ENCODE results near the gene NUP210L. TPM values are rescaled to one million over a fixed set of nuclear protein-coding genes. Genes with fewer than 3 reads are reported as not detected.

Gene NUP210L
- total RNA-seq, 2 experiments from 2014 or later, result 0.04 to 0.05 TPM

DNA sequence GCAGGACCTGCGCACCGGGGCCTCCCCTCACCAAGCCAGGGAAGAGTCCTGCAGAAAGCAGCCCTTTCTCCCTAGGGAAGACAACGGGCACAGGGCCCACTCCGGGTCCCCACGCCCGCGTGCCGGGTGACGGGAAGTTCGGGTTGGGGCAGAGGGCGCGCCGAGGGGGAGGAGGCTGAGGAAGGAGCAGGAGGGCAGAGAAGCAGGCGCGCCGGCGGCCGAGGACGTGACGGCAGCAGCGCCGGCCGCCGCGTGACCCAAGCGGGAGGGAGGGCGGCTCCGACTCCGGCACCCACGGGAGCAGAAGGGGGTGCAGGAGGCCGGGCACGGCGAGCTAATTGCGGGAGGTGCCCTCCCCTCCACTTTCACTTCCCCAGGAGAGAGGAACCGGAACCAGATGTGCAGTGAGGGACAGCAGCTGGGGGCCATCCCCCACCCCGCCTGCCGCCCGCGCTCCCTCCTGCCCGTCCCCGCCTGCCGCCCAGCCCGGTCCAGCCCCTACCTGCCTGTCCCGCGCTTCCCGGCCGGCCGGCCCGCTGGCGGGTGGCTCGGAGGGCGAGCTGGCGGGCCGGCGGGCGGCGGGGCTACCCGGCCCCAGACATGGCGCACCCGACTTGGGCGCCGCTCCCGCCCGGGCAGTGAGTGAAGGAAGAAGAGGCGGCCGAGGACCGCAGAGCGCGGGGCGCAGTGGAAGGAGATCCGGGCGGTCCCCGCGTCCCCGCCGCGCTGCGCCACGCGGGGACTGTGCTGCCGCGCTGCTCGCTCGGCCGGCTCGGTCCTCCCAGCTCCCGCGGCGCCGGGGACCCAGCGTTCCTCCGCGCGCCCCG is 208.9 kb downstream of the NUP210L start:
- Mint-ChIP-seq H3K36me3 (ENCODE audit: low read depth) (peaks cover 42% of the 10 kb centered on the region), H3K27me3 (no peaks in the 10 kb centered on the region), H3K27ac (peak overlapping the region; percentile 96), H3K9me3 (ENCODE audit: low read depth) (no peaks in the 10 kb centered on the region), H3K4me1 (peaks cover 24% of the 10 kb centered on the region), H3K4me3 (peak overlapping the region; percentile 88)
- intact Hi-C loops (cut with DNase I, micrococcal nuclease), result loop anchor here (1.0 to 5.0 kb wide), 13 partner anchors 11 to 435 kb away; partner anchors contain the start of genes RAB13 (in 2 of the 2), CRTC2 (in 1 of the 2), ILF2 (in 1 of the 2) and RPS27 (in 1 of the 2)
- ChIA-PET POLR2A (interaction anchor here (0.6 to 3.6 kb wide), 9 partner anchors 9 to 429 kb away, joined by 3 to 24 read pairs (median 5); partner anchors contain the start of genes CHTOP, CREB3L4, GATAD2B and RPS27), CTCF (interaction anchor here (0.8 to 4.1 kb wide), 14 partner anchors 10 to 148 kb away, joined by 3 to 28 read pairs (median 7); partner anchors contain the start of genes CREB3L4, RAB13 and SLC39A1)
- DNase-seq, result peak; percentile 84
- ATAC-seq, result peak; percentile 52

DNA sequence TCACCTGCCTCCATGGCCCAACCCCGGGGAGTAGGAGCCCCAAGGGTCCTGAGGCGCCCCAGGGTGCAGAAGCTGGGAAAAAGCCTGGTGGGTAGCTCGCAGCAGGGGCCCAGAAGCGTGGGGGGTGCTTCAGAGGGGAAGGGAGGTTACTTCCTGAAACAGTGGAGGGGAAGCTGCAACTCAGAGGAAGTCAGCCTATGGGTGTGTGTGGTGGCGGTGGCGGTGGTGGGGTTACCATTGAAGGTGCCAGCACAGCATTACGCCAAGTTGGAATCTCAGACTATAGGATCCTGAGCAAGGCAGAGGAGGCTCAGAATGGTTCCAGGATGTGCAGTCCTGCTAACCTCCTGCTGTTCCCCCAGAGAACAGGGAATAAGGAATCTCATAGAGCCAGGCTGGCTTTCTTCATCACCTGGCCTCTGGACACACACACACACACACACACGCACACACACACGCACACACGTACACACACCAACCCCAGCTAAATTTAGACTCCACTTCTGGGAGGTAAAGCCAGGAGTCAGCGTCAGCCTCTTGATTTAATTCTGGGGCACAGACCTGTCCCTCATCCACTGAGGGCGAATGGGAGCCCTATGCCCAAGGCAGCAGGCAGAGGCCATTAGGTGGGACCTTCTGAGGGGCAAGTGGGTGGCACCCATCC is 209.6 kb downstream of the NUP210L start:
- ChIA-PET CTCF (interaction anchor here (0.6 to 4.1 kb wide), 9 partner anchors 11 to 148 kb away, joined by 3 to 28 read pairs (median 12); partner anchors contain the start of genes CREB3L4, RAB13 and SLC39A1), POLR2A (interaction anchor here (0.5 to 3.6 kb wide), 10 partner anchors 9 to 198 kb away, joined by 3 to 24 read pairs (median 6); partner anchors contain the start of genes CREB3L4, GATAD2B, RAB13 and RPS27)
- intact Hi-C loops (cut with DNase I, micrococcal nuclease), result loop anchor here (1.0 to 5.0 kb wide), 3 partner anchors 12 to 275 kb away; partner anchors contain the start of genes RAB13 (in 1 of the 2) and UBAP2L (in 1 of the 2)
- Mint-ChIP-seq H3K4me1 (peaks cover 24% of the 10 kb centered on the region), H3K9me3 (ENCODE audit: low read depth) (no peaks in the 10 kb centered on the region), H3K27me3 (no peaks in the 10 kb centered on the region), H3K36me3 (ENCODE audit: low read depth) (peaks cover 41% of the 10 kb centered on the region), H3K27ac (peak overlapping the region; percentile 96), H3K4me3 (peak overlapping the region; percentile 88)
- ATAC-seq, result peak; percentile 62
- peak; percentile 87 for DNase-seq

DNA sequence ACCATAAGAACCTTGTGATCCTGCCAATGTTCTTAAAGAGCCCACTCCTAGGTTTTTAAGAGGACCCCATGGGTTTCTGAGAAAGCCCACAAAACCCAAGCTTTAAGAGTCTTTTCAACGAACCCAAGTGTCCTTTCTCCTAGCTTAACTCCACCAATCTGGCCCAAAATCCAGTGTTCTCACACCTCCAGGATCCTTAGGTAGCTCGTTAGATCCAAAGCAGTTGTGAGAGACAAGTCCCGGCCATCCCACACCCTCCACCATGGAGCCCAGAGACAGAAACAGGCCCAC is 210.1 kb downstream of the NUP210L start:
- no peaks in the 10 kb centered on the region for H3K27me3 Mint-ChIP-seq
- peak overlapping the region; percentile 88 for H3K4me3 Mint-ChIP-seq
- no peak for DNase-seq
- CTCF ChIA-PET, result interaction anchor here (0.6 to 4.1 kb wide), 12 partner anchors 18 to 1833 kb away, joined by 3 to 28 read pairs (median 5); partner anchors contain the start of genes CREB3L4, RAB13 and SLC39A1
- intact Hi-C loops (cut with DNase I, micrococcal nuclease), result loop anchor here (1.0 to 5.0 kb wide), 4 partner anchors 13 to 276 kb away; partner anchors contain the start of genes RAB13 (in 1 of the 2) and UBAP2L (in 1 of the 2)
- H3K27ac Mint-ChIP-seq, result peak overlapping the region; percentile 96
- no peak for ATAC-seq
- H3K36me3 Mint-ChIP-seq (ENCODE audit: low read depth), result peaks cover 41% of the 10 kb centered on the region
- POLR2A ChIA-PET, result interaction anchor here (0.5 to 3.6 kb wide), 9 partner anchors 10 to 198 kb away, joined by 3 to 24 read pairs (median 6); partner anchors contain the start of genes CREB3L4, GATAD2B, RAB13 and RPS27
- no peaks in the 10 kb centered on the region for H3K9me3 Mint-ChIP-seq (ENCODE audit: low read depth)
- peaks cover 24% of the 10 kb centered on the region for H3K4me1 Mint-ChIP-seq

DNA sequence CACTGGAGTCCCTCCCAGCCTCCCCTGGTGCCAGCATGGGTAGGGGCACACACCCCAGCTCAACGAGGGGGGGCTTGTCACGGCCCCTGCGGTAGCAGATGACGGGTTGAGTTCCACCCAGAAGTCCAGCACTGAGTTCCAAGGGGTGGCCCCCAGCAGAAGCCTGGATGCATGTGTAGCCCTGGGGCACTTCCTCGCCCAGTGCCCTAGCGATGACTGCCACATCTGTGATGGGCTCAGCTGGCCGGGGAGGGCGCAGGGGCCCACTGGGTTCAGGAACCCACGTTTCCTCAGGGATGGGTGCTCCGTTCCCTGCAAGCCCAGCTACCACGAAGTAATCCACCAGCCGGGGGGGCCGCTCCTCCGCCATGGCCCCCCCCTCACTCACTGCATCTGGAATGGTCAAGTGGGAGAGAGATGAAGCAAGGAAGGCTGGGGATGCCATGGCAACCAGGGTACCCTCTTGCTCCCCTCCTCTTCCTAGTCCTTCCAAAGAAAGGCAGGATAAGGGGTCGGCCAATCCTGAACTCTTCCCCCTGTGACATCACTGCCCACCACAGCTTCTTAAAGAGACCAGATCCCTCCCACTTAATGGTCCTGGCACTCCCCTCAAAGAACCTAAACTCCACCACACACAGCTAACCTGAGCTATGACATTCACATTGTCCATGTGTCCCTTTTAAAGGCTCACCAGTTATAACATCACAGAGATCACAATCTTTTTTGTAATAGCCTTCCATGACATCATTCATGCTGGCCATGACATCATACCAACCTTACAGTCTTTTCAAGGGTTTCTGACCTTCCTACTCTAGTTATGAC is 210.7 kb downstream of the NUP210L start:
- peak overlapping the region; percentile 88 for H3K4me3 Mint-ChIP-seq

DNA sequence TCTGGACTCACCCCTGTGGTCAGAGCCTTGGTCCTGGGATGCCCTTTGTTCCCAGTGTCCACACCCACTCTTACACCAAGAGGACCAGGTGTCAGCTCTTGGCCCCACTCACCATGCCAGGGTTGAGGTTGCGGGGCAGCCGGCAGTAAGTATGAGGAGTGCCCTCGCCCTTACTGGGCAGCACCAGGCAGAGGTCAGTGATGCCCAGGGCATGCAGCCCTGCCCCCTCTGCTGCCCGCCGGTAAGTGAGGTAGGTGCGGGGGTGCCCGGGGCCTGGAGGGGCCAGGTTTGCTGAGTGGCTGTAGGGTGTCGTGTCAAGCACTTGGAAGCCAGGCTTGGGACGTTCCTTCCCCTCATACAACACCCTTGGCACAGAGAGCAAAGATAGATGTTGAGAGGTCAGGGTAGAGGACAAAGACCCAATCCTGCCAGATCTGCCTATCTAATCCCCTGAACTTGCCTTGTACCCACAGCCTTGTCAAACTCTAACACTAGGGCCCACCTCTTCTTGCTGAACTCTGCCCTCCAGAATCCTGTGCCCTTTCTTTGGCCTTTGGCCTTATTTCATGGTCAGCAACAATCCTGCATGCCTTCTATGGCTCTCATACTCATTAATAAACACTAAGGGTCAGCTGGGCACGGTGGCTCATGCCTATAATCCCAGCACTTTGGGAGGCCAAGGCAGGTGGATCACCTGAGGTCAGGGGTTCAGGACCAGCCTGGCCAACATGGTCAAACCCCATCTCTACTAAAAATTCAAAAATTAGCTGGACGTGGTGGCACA is 211.9 kb downstream of the NUP210L start:
- Mint-ChIP-seq H3K27ac (peak overlapping the region; percentile 34), H3K4me3 (no peak overlapping the region), H3K9me3 (ENCODE audit: low read depth) (no peaks in the 10 kb centered on the region), H3K36me3 (ENCODE audit: low read depth) (peaks cover 48% of the 10 kb centered on the region), H3K4me1 (peaks cover 24% of the 10 kb centered on the region), H3K27me3 (no peaks in the 10 kb centered on the region)
- ChIA-PET POLR2A (interaction anchor here (3.6 kb wide), 1 partner anchor 20 kb away, joined by 24 read pairs; the partner anchor contains the start of gene GATAD2B), CTCF (interaction anchor here (0.5 to 4.1 kb wide), 7 partner anchors 12 to 334 kb away, joined by 3 to 24 read pairs (median 3); no protein-coding TSS in a partner anchor)
- DNase-seq, result no peak
- intact Hi-C loops (cut with DNase I, micrococcal nuclease), result no loop called here
- no peak for ATAC-seq

More for the DNA sequence above, 210.7 kb downstream of the NUP210L start:
- H3K36me3 Mint-ChIP-seq (ENCODE audit: low read depth), result peaks cover 46% of the 10 kb centered on the region
- ATAC-seq (no peak), DNase-seq (peak; percentile 49)
- CTCF ChIA-PET, result interaction anchor here (0.6 to 4.1 kb wide), 16 partner anchors 14 to 1833 kb away, joined by 3 to 28 read pairs (median 4); partner anchors contain the start of genes CREB3L4, RAB13 and SLC39A1
- H3K4me1 Mint-ChIP-seq, result peaks cover 24% of the 10 kb centered on the region
- no peaks in the 10 kb centered on the region for H3K9me3 Mint-ChIP-seq (ENCODE audit: low read depth)
- POLR2A ChIA-PET, result interaction anchor here (0.5 to 3.6 kb wide), 8 partner anchors 10 to 199 kb away, joined by 3 to 24 read pairs (median 5); partner anchors contain the start of genes GATAD2B, RAB13, RPS27 and SLC39A1
- no peaks in the 10 kb centered on the region for H3K27me3 Mint-ChIP-seq
- H3K27ac Mint-ChIP-seq, result peak overlapping the region; percentile 96
- intact Hi-C loops (cut with DNase I, micrococcal nuclease), result loop anchor here in 1 of 2 experiments (1.0 kb wide), 1 partner anchor 21 kb away; no protein-coding TSS in a partner anchor

Small RNAs within 50 kb of the gene (microRNA-seq; reads per million reads assigned to microRNA genes)
- gene MIR190B (ENCODE audit: borderline replicate concordance) (39.1 reads per million, percentile 52 among the genes with 10 or more reads in this experiment), gene MIR5698 (ENCODE audit: borderline replicate concordance) (not detected), gene MIR6737 (ENCODE audit: borderline replicate concordance) (1.1 reads per million)

Other genes with a start within 250 kb of the NUP210L start
- 10 to 100 TPM; 57.0 to 63.9 TPM for gene GATAD2B, start 232.1 kb downstream of the NUP210L start, total RNA-seq
- gene DENND4B, start 208.4 kb downstream of the NUP210L start, total RNA-seq, result 100 to 1,000 TPM; 100 to 110 TPM
- gene CRTC2, start 196.5 kb downstream of the NUP210L start, total RNA-seq, result 10 to 100 TPM; 60.6 to 80.4 TPM
- 10 to 100 TPM; 64.4 to 65.5 TPM for gene SLC39A1, start 191.5 kb downstream of the NUP210L start, total RNA-seq
- 1 to 10 TPM; 8.5 to 9.1 TPM for gene CREB3L4, start 187.2 kb downstream of the NUP210L start, total RNA-seq
- 100 to 1,000 TPM; 107 to 145 TPM for gene JTB, start 177.4 kb downstream of the NUP210L start, total RNA-seq
- gene RAB13, start 168.7 kb downstream of the NUP210L start, total RNA-seq, result 10 to 100 TPM; 16.6 to 19.0 TPM
- gene RPS27, start 164.3 kb downstream of the NUP210L start, total RNA-seq, result 1,000 to 10,000 TPM; 1,867 to 2,094 TPM
- 100 to 1,000 TPM; 682 to 842 TPM for gene TPM3, start 37.0 kb upstream of the NUP210L start, total RNA-seq
- not detected for gene CFAP141, start 51.3 kb upstream of the NUP210L start, total RNA-seq
- gene UBAP2L, start 65.9 kb upstream of the NUP210L start, total RNA-seq, result 100 to 1,000 TPM; 205 to 255 TPM
- 100 to 1,000 TPM; 177 to 225 TPM for gene HAX1, start 117.6 kb upstream of the NUP210L start, total RNA-seq
- gene AQP10, start 166.0 kb upstream of the NUP210L start, total RNA-seq, result not detected
- gene ATP8B2, start 170.5 kb upstream of the NUP210L start, total RNA-seq, result 10 to 100 TPM; 48.2 TPM

All from activated CD4-positive, alpha-beta T cell treated with anti-CD3 and anti-CD28 coated beads for 36 hours (primary cell).